Esophagus muscularis mucosa (tissue), 4 donors: Measurements from ENCODE around the gene MCM5. TPM values are rescaled to one million over a fixed set of nuclear protein-coding genes. Genes with fewer than 3 reads are reported as not detected.
"Not testable (repeated sequence)": the region's sequence is repeated elsewhere in the genome, so short reads cannot be mapped to it uniquely, and the experiment has no call there.

Experiments
- DNase-seq: peaks from one replicate; pipeline ENCODE4 v3.0.0-alpha.2; 2017; ENCODE audit errors: extremely low spot score
- H3K27ac ChIP-seq, 4 donors: fragments of 200-600 bp; sonication (generic); replicated peaks in 1 of 4; 1 replicate in 3 of 4; 2 replicates in 1 of 4; pipeline ENCODE4 v1.5.1; 2016 to 2019; ENCODE audit warnings: mild to moderate bottlenecking in 1 of 4
- H3K27me3 ChIP-seq, 4 donors: fragments of 200-600 bp; sonication (generic); one replicate each; pipeline versions ENCODE4 v1.5.1 to v1.6.0; 2016 to 2019
- H3K36me3 ChIP-seq, 4 donors: fragments of 200-600 bp; sonication (generic); one replicate each; pipeline ENCODE4 v1.5.1; 2016 to 2019
- H3K4me1 ChIP-seq, 4 donors: fragments of 200-600 bp; sonication (generic); one replicate each; pipeline ENCODE4 v1.5.1; 2016 to 2019
- H3K4me3 ChIP-seq, 4 donors: fragments of 200-600 bp; sonication (generic); 1 replicate in 2 of 4; 2 replicates in 2 of 4; pipeline ENCODE4 v1.5.1; 2016 to 2019; ENCODE audit warnings: mild to moderate bottlenecking in 4 of 4, moderate library complexity in 1 of 4
- H3K9me3 ChIP-seq, 4 donors: fragments of 200-600 bp; sonication (generic); 1 replicate in 3 of 4; 2 replicates in 1 of 4; pipeline ENCODE4 v1.5.1; 2016 to 2019
- CTCF ChIP-seq, 3 experiments: fragments of 200-600 bp in 2 of 3; fragments of 450-650 bp in 1 of 3; sonication (generic) in 2 of 3; IDR thresholded peaks; one replicate each; pipeline ENCODE4 v1.5.1; 2017 to 2019; ENCODE audit warnings: antibody characterized with exemption in 3 of 3, mild to moderate bottlenecking in 2 of 3, moderate library complexity in 1 of 3
- EP300 ChIP-seq: sonication (generic); formaldehyde crosslinking; IDR thresholded peaks from one replicate; pipeline ENCODE4 v1.6.1; 2017; ENCODE audit warnings: antibody characterized with exemption
- POLR2A ChIP-seq: fragments of 450-650 bp; IDR thresholded peaks from one replicate; pipeline ENCODE4 v1.6.1; 2017; ENCODE audit warnings: antibody characterized with exemption, moderate library complexity, mild to moderate bottlenecking, low read depth
- POLR2AphosphoS5 ChIP-seq, 2 donors: sonication (generic); formaldehyde crosslinking; IDR thresholded peaks; one replicate each; pipeline ENCODE4 v1.6.1; 2017; ENCODE audit warnings: antibody characterized with exemption in 2 of 2
- WGBS: methylation state at CpG from one replicate; pipeline ENCODE4 v1.1.5; 2018; 5-methylcytosine and 5-hydroxymethylcytosine counted together
- intact Hi-C: fragments of 100-400 bp; cut with DNase I; formaldehyde crosslinking; loops from one replicate; pipeline ENCODE4 v1.15.1; 2023
- total RNA-seq, 4 donors: library from RNA; depleted of rRNA; stranded (reverse); fragments of >200 nt; gene quantifications; one replicate each; pipeline versions ENCODE4 v1.1.0 to v1.2.1, GENCODE V29; 2016

Gene MCM5
- total RNA-seq, 4 donors from 2014 or later: 9.1 to 22.2 (median 16.4) TPM

- Histone ChIP-seq H3K27me3 (no peaks in the 10 kb centered on the region), H3K4me3 (no peak overlapping the region), H3K27ac (no peak overlapping the region), H3K9me3 (no peaks in the 10 kb centered on the region), H3K36me3 (no peaks in the 10 kb centered on the region), H3K4me1 (peaks cover 0 to 6% (median 1%) of the 10 kb centered on the region in 4 donors)
- WGBS: 96% methylated on average over 14 of the region's 14 CpGs
- intact Hi-C loops: no loop called here
- TF ChIP-seq POLR2AphosphoS5 (IDR thresholded peaks at IDR 0.05) (no peak), CTCF (IDR thresholded peaks at IDR 0.05) (no peak), EP300 (no peak), POLR2A (no peak)
- no peak for DNase-seq
These were observed 59.5 kb downstream of the MCM5 start for GRCh38 chr22:35459423-35459894.

GRCh38 chr22:35459976-35460375, 60.0 kb downstream of the MCM5 start:
- H3K4me1 ChIP-seq, H3K9me3 ChIP-seq, H3K27ac ChIP-seq, H3K4me3 ChIP-seq, H3K36me3 ChIP-seq, DNase-seq, intact Hi-C loops, H3K27me3 ChIP-seq: not testable (repeated sequence)
- 90% methylated on average over 10 of the region's 10 CpGs for WGBS

DNA sequence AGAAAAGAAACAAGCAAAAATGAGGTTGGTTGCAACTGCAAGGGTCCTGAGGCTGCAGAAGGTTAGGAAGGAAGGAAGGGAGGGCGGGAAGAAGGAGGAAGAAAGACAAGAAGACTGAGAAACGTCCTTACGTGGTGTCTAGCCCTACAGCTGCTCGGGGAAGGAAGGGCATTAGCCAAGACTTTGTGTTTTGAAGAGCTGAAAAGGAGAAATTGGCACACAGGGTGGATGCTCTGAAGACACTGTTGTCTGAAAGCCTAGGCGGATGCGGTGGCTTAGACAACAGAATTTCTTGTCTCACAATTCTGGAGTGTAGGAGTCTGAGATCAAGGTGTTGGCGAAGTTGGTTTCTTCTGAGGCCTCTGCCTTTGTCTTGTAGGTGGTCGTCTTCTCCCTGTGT, 60.7 kb downstream of the MCM5 start:
- 84% methylated on average over 8 of the region's 8 CpGs for WGBS
- Histone ChIP-seq H3K36me3 (no peaks in the 10 kb centered on the region), H3K27ac (no peak overlapping the region), H3K4me1 (peaks cover 0 to 9% (median 0%) of the 10 kb centered on the region in 4 donors), H3K4me3 (no peak overlapping the region), H3K9me3 (no peaks in the 10 kb centered on the region), H3K27me3 (no peaks in the 10 kb centered on the region)
- no peak for DNase-seq
- no peak for TF ChIP-seq POLR2A
- no peak for TF ChIP-seq EP300
- no peak for TF ChIP-seq POLR2AphosphoS5 (IDR thresholded peaks at IDR 0.05)
- TF ChIP-seq CTCF (IDR thresholded peaks at IDR 0.05): no peak
- intact Hi-C loops: no loop called here

- no peak for DNase-seq
- no peak overlapping the region for H3K27ac ChIP-seq
- intact Hi-C loops: no loop called here
- no peaks in the 10 kb centered on the region for H3K36me3 ChIP-seq
- TF ChIP-seq EP300 (no peak), CTCF (IDR thresholded peaks at IDR 0.05) (no peak), POLR2AphosphoS5 (IDR thresholded peaks at IDR 0.05) (no peak), POLR2A (no peak)
- peaks cover 2 to 18% (median 7%) of the 10 kb centered on the region in 4 donors for H3K4me1 ChIP-seq
- no peaks in the 10 kb centered on the region for H3K27me3 ChIP-seq
- 72% methylated on average over 7 of the region's 9 CpGs for WGBS
- H3K4me3 ChIP-seq: no peak overlapping the region
- no peaks in the 10 kb centered on the region for H3K9me3 ChIP-seq
These were observed 62.7 kb downstream of the MCM5 start for GRCh38 chr22:35462498-35463230.

- intact Hi-C loops: no loop called here
- TF ChIP-seq POLR2A: no peak
- TF ChIP-seq CTCF (IDR thresholded peaks at IDR 0.05): no peak
- TF ChIP-seq EP300: no peak
- TF ChIP-seq POLR2AphosphoS5 (IDR thresholded peaks at IDR 0.05): no peak
- H3K27ac ChIP-seq: no peak overlapping the region
These were observed 63.4 kb downstream of the MCM5 start for GRCh38 chr22:35463231-35463933.

More at GRCh38 chr22:35463231-35463933, 63.4 kb downstream of the MCM5 start:
- Histone ChIP-seq H3K9me3 (no peaks in the 10 kb centered on the region), H3K27me3 (no peaks in the 10 kb centered on the region), H3K4me1 (peaks cover 8 to 25% (median 14%) of the 10 kb centered on the region in 4 donors), H3K36me3 (no peaks in the 10 kb centered on the region), H3K4me3 (no peak overlapping the region)
- 97% methylated on average over 2 of the region's 2 CpGs for WGBS
- DNase-seq: no peak
